ENCODE data around the gene MEOX1. TPM values are rescaled to one million over a fixed set of nuclear protein-coding genes. Genes with fewer than 3 reads are reported as not detected.

MEOX1 gene
- total and polyA plus RNA-seq, 7 donors: 0.23 to 5.3 (median 2.9) TPM

GRCh38 chr17:43667506-43667905 lies 5.8 kb upstream of the MEOX1 start:
- intact Hi-C loops (cut with DNase I): no loop called here
- Histone ChIP-seq H3K9me3 (no peaks in the 10 kb centered on the region), H3K4me3 (no peak overlapping the region), H3K4me1 (peaks cover 0 to 25% (median 11%) of the 10 kb centered on the region in 4 donors), H3K27me3 (no peaks in the 10 kb centered on the region), H3K27ac (no peak overlapping the region), H3K36me3 (no peaks in the 10 kb centered on the region)
- no peak for TF ChIP-seq POLR2AphosphoS5 (IDR thresholded peaks at IDR 0.05)
- TF ChIP-seq, protein P1, sequence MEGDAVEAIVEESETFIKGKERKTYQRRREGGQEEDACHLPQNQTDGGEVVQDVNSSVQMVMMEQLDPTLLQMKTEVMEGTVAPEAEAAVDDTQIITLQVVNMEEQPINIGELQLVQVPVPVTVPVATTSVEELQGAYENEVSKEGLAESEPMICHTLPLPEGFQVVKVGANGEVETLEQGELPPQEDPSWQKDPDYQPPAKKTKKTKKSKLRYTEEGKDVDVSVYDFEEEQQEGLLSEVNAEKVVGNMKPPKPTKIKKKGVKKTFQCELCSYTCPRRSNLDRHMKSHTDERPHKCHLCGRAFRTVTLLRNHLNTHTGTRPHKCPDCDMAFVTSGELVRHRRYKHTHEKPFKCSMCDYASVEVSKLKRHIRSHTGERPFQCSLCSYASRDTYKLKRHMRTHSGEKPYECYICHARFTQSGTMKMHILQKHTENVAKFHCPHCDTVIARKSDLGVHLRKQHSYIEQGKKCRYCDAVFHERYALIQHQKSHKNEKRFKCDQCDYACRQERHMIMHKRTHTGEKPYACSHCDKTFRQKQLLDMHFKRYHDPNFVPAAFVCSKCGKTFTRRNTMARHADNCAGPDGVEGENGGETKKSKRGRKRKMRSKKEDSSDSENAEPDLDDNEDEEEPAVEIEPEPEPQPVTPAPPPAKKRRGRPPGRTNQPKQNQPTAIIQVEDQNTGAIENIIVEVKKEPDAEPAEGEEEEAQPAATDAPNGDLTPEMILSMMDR (IDR thresholded peaks at IDR 0.05): no peak
- no peak for TF ChIP-seq EP300 (IDR thresholded peaks at IDR 0.05)
- TF ChIP-seq POLR2A (IDR thresholded peaks at IDR 0.05): no peak
- WGBS, 2 donors: 60 to 88% methylated on average over 7 of the region's 7 CpGs
- DNase-seq: no peak

- Histone ChIP-seq H3K36me3 (no peaks in the 10 kb centered on the region), H3K27me3 (peaks cover 0 to 4% (median 0%) of the 10 kb centered on the region in 3 donors), H3K4me3 (no peak overlapping the region), H3K9me3 (no peaks in the 10 kb centered on the region), H3K27ac (peak overlapping the region in 2 of 4 donors; percentile 18 to 62), H3K4me1 (peaks cover 0 to 16% (median 6%) of the 10 kb centered on the region in 4 donors)
- WGBS, 2 donors: 77 to 88% methylated on average over 4 of the region's 4 CpGs
- intact Hi-C loops (cut with DNase I): no loop called here
- no peak for TF ChIP-seq POLR2AphosphoS5 (IDR thresholded peaks at IDR 0.05)
- TF ChIP-seq POLR2A (IDR thresholded peaks at IDR 0.05): no peak
- no peak for TF ChIP-seq EP300 (IDR thresholded peaks at IDR 0.05)
- TF ChIP-seq, protein P1 (IDR thresholded peaks at IDR 0.05): no peak
- no peak for DNase-seq
Measured at GRCh38 chr17:43665937-43666236, 4.2 kb upstream of the MEOX1 start.

- Histone ChIP-seq H3K4me1 (peaks cover 0 to 13% (median 2%) of the 10 kb centered on the region in 4 donors), H3K9me3 (no peaks in the 10 kb centered on the region), H3K27me3 (peaks cover 0 to 4% (median 0%) of the 10 kb centered on the region in 3 donors), H3K27ac (peak overlapping the region in 3 of 4 donors; percentile 25 to 62 (median 54)), H3K36me3 (no peaks in the 10 kb centered on the region), H3K4me3 (no peak overlapping the region)
- WGBS, 2 donors: 75 to 76% methylated on average over 26 of the region's 26 CpGs
- no peak for TF ChIP-seq POLR2A (IDR thresholded peaks at IDR 0.05)
- TF ChIP-seq, protein P1 (IDR thresholded peaks at IDR 0.05): no peak
- TF ChIP-seq POLR2AphosphoS5 (IDR thresholded peaks at IDR 0.05): peak in 1 of 4 donors; percentile 20
- no peak for TF ChIP-seq EP300 (IDR thresholded peaks at IDR 0.05)
- intact Hi-C loops (cut with DNase I): no loop called here
- DNase-seq: no peak
Measured at GRCh38 chr17:43665084-43665936, 3.6 kb upstream of the MEOX1 start.

DNA sequence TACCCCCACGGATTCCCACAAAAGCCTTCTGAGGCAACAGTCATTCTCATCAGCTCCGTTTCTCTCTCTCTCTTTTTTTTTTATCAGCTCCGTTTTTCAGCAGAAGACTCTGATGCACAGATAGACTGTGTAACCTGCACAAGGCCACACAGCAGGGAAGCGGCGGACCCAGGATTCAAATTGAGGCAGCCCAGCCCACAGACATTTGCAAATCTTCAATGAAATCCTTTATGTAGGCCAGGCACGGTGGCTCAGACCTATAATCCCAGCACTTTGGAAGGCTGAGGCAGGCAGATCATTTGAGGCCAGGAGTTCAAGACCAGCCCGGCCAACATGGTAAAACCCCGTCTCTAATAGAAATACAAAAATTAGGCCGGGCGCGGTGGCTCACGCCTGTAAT lies 2.4 kb upstream of the MEOX1 start:
- DNase-seq: no peak
- Histone ChIP-seq H3K9me3 (no peaks in the 10 kb centered on the region), H3K4me1 (peaks cover 0 to 13% (median 0%) of the 10 kb centered on the region in 4 donors), H3K4me3 (no peak overlapping the region), H3K27me3 (peaks cover 0 to 4% (median 0%) of the 10 kb centered on the region in 3 donors), H3K36me3 (no peaks in the 10 kb centered on the region), H3K27ac (peak overlapping the region in 1 of 4 donors; percentile 62)
- no peak for TF ChIP-seq EP300 (IDR thresholded peaks at IDR 0.05)
- TF ChIP-seq, protein P1 (IDR thresholded peaks at IDR 0.05): no peak
- no peak for TF ChIP-seq POLR2A (IDR thresholded peaks at IDR 0.05)
- no peak for TF ChIP-seq POLR2AphosphoS5 (IDR thresholded peaks at IDR 0.05)
- intact Hi-C loops (cut with DNase I): no loop called here
- 81 to 92% methylated on average over 12 of the region's 12 CpGs for WGBS, 2 donors
